Liver (tissue), 9 donors: ENCODE data around the gene PLAAT1. TPM values are rescaled to one million over a fixed set of nuclear protein-coding genes. Genes with fewer than 3 reads are reported as not detected.

Source experiments
- DNase-seq: peaks from one replicate; pipeline ENCODE4 v3.0.0-alpha.2; 2017; ENCODE audit warnings: low spot score
- H3K27ac ChIP-seq, 2 donors: one replicate each; pipeline ENCODE4 v1.7.0; 2013; ENCODE audit warnings: inconsistent platforms in 2 of 2, low read length in 2 of 2, control low read depth in 1 of 2, low read depth in 1 of 2, mild to moderate bottlenecking in 1 of 2
- H3K27me3 ChIP-seq, 4 donors: one replicate each; pipeline versions ENCODE4 v1.6.1 to v1.7.0; 2013; ENCODE audit warnings: low read length in 3 of 4, inconsistent platforms in 1 of 4, mild to moderate bottlenecking in 1 of 4, moderate library complexity in 1 of 4; ENCODE audit not compliant: control insufficient read depth in 4 of 4, insufficient read depth in 4 of 4
- H3K36me3 ChIP-seq, 4 donors: one replicate each; pipeline versions ENCODE4 v1.6.1 to v1.7.0; 2013; ENCODE audit warnings: low read length in 3 of 4, mild to moderate bottlenecking in 3 of 4, low read depth in 1 of 4, moderate library complexity in 1 of 4; ENCODE audit not compliant: control insufficient read depth in 4 of 4, insufficient read depth in 3 of 4
- H3K4me1 ChIP-seq, 4 donors: one replicate each; pipeline versions ENCODE4 v1.6.1 to v1.7.0; 2013; ENCODE audit warnings: low read length in 3 of 4, mild to moderate bottlenecking in 3 of 4, moderate library complexity in 1 of 4; ENCODE audit not compliant: control insufficient read depth in 4 of 4, insufficient read depth in 4 of 4
- H3K4me3 ChIP-seq, 3 donors: one replicate each; pipeline versions ENCODE4 v1.6.1 to v1.7.0; 2013; ENCODE audit warnings: low read length in 3 of 3, control low read depth in 1 of 3, low read depth in 1 of 3, mild to moderate bottlenecking in 1 of 3
- H3K9ac ChIP-seq, 2 donors: one replicate each; pipeline ENCODE4 v1.7.0; 2013; ENCODE audit warnings: low read length in 2 of 2, mild to moderate bottlenecking in 2 of 2, moderate library complexity in 2 of 2, control low read depth in 1 of 2, low read depth in 1 of 2
- H3K9me3 ChIP-seq, 4 donors: one replicate each; pipeline versions ENCODE4 v1.6.1 to v1.7.0; 2013; ENCODE audit warnings: low read length in 3 of 4; ENCODE audit not compliant: control insufficient read depth in 4 of 4
- CTCF ChIP-seq: fragments of 150-350 bp; IDR thresholded peaks from 2 replicates; pipeline ENCODE4 v1.5.1; 2017; ENCODE audit warnings: improper control_type of control experiment, low read depth, low read length; ENCODE audit not compliant: missing input control
- EGR1 ChIP-seq, 2 donors: IDR thresholded peaks; 2 replicates each; pipeline ENCODE4 v1.6.1; 2016 to 2018; ENCODE audit warnings: antibody characterized with exemption in 2 of 2, low read depth in 2 of 2
- HNF4G ChIP-seq: IDR thresholded peaks from 2 replicates; pipeline ENCODE4 v1.6.1; 2016; ENCODE audit warnings: antibody characterized with exemption
- JUND ChIP-seq, 2 donors: IDR thresholded peaks; 2 replicates each; pipeline ENCODE4 v1.6.1; 2016; ENCODE audit warnings: antibody characterized with exemption in 2 of 2
- NR2F2 ChIP-seq: IDR thresholded peaks from 2 replicates; pipeline ENCODE4 v1.6.1; 2016; ENCODE audit warnings: antibody characterized with exemption
- RAD21 ChIP-seq, 2 donors: IDR thresholded peaks; 2 replicates each; pipeline ENCODE4 v1.6.1; 2016; ENCODE audit warnings: antibody characterized with exemption in 2 of 2, mild to moderate bottlenecking in 2 of 2
- REST ChIP-seq: IDR thresholded peaks from 2 replicates; pipeline ENCODE4 v1.6.1; 2016; ENCODE audit warnings: antibody characterized with exemption, mild to moderate bottlenecking
- RXRA ChIP-seq, 2 donors: IDR thresholded peaks; 2 replicates each; pipeline ENCODE4 v1.6.1; 2017 to 2018; ENCODE audit warnings: antibody characterized with exemption in 2 of 2, mild to moderate bottlenecking in 1 of 2
- SP1 ChIP-seq: IDR thresholded peaks from 2 replicates; pipeline ENCODE4 v1.6.1; 2018; ENCODE audit warnings: antibody characterized with exemption, mild to moderate bottlenecking
- TAF1 ChIP-seq: conservative IDR thresholded peaks from 2 replicates; pipeline ENCODE4 v1.6.1; 2016; ENCODE audit warnings: antibody characterized with exemption, mild to moderate bottlenecking
- YY1 ChIP-seq: IDR thresholded peaks from 2 replicates; pipeline ENCODE4 v1.6.1; 2016; ENCODE audit warnings: antibody characterized with exemption, mild to moderate bottlenecking
- ZBTB33 ChIP-seq: IDR thresholded peaks from 2 replicates; pipeline ENCODE4 v1.6.1; 2016; ENCODE audit warnings: antibody characterized with exemption
- WGBS: extraction: QIAGEN DNeasy Blood & Tissue Kit; methylation state at CpG from one replicate; pipeline ENCODE4 v1.1.7; 2013; 5-methylcytosine and 5-hydroxymethylcytosine counted together
- polyA plus RNA-seq, 2 donors: library from polyadenylated mRNA; stranded (reverse) in 1 of 2; unstranded in 1 of 2; fragments of 200-250 nt in 1 of 2; fragments of >200 nt in 1 of 2; fragmentation: Nextera tagmentation in 1 of 2; extraction: Ambion mirVana in 1 of 2; gene quantifications; one replicate each; pipeline versions ENCODE4 v1.2.1 to v1.2.3, GENCODE V29; 2013 to 2015
- total RNA-seq, 2 donors: library from RNA; depleted of rRNA; stranded (reverse); fragments of >200 nt; gene quantifications; one replicate each; pipeline ENCODE4 v1.2.3, GENCODE V29; 2014
- TF ChIP-seq, protein P1 (sequence below): IDR thresholded peaks from 2 replicates; pipeline ENCODE4 v1.6.1; 2016; ENCODE audit warnings: antibody characterized with exemption
- donor health status: healthy.
- donor health status: healthy.
- donor health status: healthy.
- donor health status: healthy.
- donor health status: healthy.

PLAAT1 gene
- total and polyA plus RNA-seq, 4 donors: 0.12 to 0.37 (median 0.19) TPM; not detected in 1

DNA sequence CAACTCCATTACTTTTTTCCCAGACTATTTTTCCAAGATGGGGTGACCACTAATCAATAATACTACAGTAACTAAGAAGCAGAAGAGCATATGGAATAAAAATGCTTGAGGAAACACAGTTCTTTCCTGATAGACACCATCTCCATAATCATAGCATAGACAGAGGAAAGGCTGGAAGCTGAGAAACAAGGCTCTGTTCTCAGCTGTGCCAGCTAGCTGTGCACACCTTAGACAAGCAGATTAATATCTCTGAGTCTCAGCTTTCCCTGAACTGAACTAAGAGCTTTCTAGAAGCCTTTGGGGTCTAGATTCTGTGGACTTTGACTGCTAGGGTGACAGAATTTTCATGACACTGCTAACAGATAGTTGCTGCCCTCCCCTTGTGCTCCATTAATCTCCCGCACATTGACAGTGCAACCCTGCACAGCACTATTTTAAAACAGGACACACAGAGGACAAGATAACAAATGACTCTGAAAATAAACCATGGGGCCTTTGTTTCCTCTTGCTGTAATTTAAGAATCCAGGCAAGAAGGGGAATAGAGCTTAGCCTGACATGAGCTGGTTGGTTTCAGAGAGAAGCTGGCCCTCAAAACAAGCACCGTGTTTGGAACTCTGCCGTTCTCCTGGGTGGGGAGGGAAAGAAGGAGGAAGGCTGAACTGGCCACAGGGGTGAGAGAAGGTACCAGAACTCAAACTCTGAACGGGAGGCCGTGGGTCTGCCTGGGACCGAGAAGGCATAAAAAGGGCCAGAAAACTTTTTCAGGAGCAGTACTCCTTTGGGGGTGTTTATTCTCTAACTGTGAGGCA is 70.1 kb downstream of the PLAAT1 start:
- Histone ChIP-seq H3K4me3 (no peak overlapping the region), H3K4me1 (no peaks in the 10 kb centered on the region), H3K9ac (no peak overlapping the region), H3K27me3 (peaks cover 0 to 3% (median 0%) of the 10 kb centered on the region in 4 donors), H3K9me3 (no peaks in the 10 kb centered on the region), H3K27ac (no peak overlapping the region), H3K36me3 (no peaks in the 10 kb centered on the region)
- no peak for TF ChIP-seq ZBTB33
- TF ChIP-seq YY1: no peak
- 57% methylated on average over 6 of the region's 6 CpGs for WGBS
- DNase-seq: no peak

DNA sequence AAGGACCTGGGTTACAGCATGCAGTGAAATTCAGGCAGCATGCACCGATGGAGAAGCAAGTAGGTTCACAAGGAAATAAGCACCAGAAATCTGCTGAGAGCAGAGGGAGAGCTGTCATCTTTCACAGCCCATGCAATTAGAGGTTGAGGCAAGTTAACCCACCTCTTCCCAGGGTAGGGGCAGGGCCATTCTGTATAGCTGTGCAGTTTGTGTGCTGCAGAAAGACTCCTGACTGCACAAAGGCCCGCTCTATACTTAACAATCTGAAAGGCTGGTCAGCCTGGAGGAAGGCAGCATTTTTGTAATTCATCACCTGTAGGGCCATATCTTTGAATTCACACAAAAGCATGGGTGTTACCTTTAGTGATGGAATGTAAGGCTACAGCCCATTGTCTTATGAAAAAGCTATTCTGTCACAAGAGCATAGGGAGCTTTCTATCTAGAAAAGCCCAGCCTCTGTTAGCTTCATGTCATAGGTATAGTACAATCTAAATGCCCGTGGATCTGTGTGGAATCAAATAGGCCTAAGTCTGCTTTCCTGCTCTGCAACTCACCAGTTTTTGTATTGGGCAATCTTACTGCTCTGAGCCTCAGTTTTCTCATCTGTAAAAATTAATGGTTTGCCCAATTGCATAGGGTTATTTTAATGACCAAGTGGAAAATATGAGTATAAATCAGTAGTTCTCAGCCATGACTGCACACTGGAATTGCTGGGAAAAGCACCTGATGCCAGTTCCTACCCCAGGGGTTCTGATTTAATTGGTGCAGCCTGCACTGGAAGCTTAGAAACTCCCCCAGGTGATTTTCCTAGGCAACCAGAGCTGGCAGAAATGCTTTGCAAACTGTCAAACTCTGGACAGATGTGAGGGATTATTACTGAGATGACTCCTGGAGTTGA is 72.3 kb downstream of the PLAAT1 start:
- WGBS: 87% methylated on average over 3 of the region's 3 CpGs
- H3K9me3 ChIP-seq: no peaks in the 10 kb centered on the region

More for the DNA sequence above, 72.3 kb downstream of the PLAAT1 start:
- TF ChIP-seq EGR1 (IDR thresholded peaks at IDR 0.05; ENCODE audit: low read depth in 2 of 2) (no peak), TAF1 (no peak), REST (no peak), JUND (IDR thresholded peaks at IDR 0.05) (no peak), RXRA (IDR thresholded peaks at IDR 0.05) (no peak), YY1 (no peak), NR2F2 (no peak), CTCF (no peak), SP1 (no peak), RAD21 (IDR thresholded peaks at IDR 0.05) (no peak), HNF4G (no peak)
- TF ChIP-seq, protein P1, sequence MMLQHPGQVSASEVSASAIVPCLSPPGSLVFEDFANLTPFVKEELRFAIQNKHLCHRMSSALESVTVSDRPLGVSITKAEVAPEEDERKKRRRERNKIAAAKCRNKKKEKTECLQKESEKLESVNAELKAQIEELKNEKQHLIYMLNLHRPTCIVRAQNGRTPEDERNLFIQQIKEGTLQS: no peak
- H3K27me3 ChIP-seq: peaks cover 0 to 3% (median 0%) of the 10 kb centered on the region in 4 donors
- no peaks in the 10 kb centered on the region for H3K4me1 ChIP-seq
- no peaks in the 10 kb centered on the region for H3K36me3 ChIP-seq
- no peak overlapping the region for H3K27ac ChIP-seq
- no peak for DNase-seq
- H3K4me3 ChIP-seq: no peak overlapping the region
- H3K9ac ChIP-seq: no peak overlapping the region
